DND-41 (cell line): ENCODE data around the gene INHBA.

Source experiments
- ATAC-seq: fragments of 200-7000 bp; cut with Tn5 transposase; 3 replicates; pipeline ENCODE4 v1.9.1; 2021; ENCODE audit warnings: low read depth; ENCODE audit not compliant: insufficient read depth
- DNase-seq: peaks from one replicate; pipeline ENCODE4 v3.0.0-alpha.2; 2020
- H2AFZ ChIP-seq: 2 replicates; pipeline ENCODE4 v1.6.0; 2012; ENCODE audit warnings: low read depth, low read length
- H3K27ac ChIP-seq: 2 replicates; pipeline ENCODE4 v1.5.1; 2012; ENCODE audit warnings: low read length, inconsistent platforms
- H3K27me3 ChIP-seq: fragments of 200-600 bp; sonication (generic); 2 replicates; pipeline ENCODE4 v1.6.0; 2012; ENCODE audit warnings: low read length, mild to moderate bottlenecking, inconsistent platforms; ENCODE audit not compliant: insufficient read depth, poor library complexity
- H3K36me3 ChIP-seq: 2 replicates; pipeline ENCODE4 v1.5.1; 2012; ENCODE audit warnings: low read length, inconsistent platforms; ENCODE audit not compliant: insufficient read depth
- H3K4me1 ChIP-seq: 2 replicates; pipeline ENCODE4 v1.5.1; 2012; ENCODE audit warnings: mild to moderate bottlenecking, low read length; ENCODE audit not compliant: insufficient read depth
- H3K4me2 ChIP-seq: 2 replicates; pipeline ENCODE4 v1.6.0; 2012; ENCODE audit warnings: mild to moderate bottlenecking, moderate library complexity, low read length, inconsistent platforms; ENCODE audit not compliant: insufficient read depth
- H3K4me3 ChIP-seq, 2 experiments: fragments of 200-600 bp in 1 of 2; shearing (Covaris generic) in 1 of 2; 2 replicates each; pipeline ENCODE4 v1.5.1; 2012 to 2016; ENCODE audit warnings: inconsistent platforms in 2 of 2, low read length in 2 of 2, mild to moderate bottlenecking in 2 of 2, low read depth in 1 of 2, moderate library complexity in 1 of 2
- H3K79me2 ChIP-seq: 2 replicates; pipeline ENCODE4 v1.6.0; 2012; ENCODE audit warnings: low read length, inconsistent platforms; ENCODE audit not compliant: insufficient read depth
- H3K9ac ChIP-seq: 2 replicates; pipeline ENCODE4 v1.6.0; 2012; ENCODE audit warnings: low read depth, mild to moderate bottlenecking, inconsistent platforms, low read length, moderate library complexity
- H3K9me3 ChIP-seq: 2 replicates; pipeline ENCODE4 v1.5.1; 2012; ENCODE audit warnings: low read length, moderate library complexity, mild to moderate bottlenecking, inconsistent platforms; ENCODE audit not compliant: insufficient read depth, severe bottlenecking
- H4K20me1 ChIP-seq: 2 replicates; pipeline ENCODE4 v1.6.0; 2012; ENCODE audit warnings: low read length; ENCODE audit not compliant: insufficient read depth
- EZH2 ChIP-seq: IDR thresholded peaks from 3 replicates; pipeline ENCODE4 v1.6.1; 2012; ENCODE audit warnings: borderline replicate concordance, low read depth, mild to moderate bottlenecking, moderate library complexity, low read length, inconsistent platforms; ENCODE audit not compliant: severe bottlenecking
- TF ChIP-seq, protein P1 (sequence below): IDR thresholded peaks from 2 replicates; pipeline ENCODE4 v1.5.1; 2012; ENCODE audit warnings: borderline replicate concordance, low read length, moderate library complexity, mild to moderate bottlenecking; ENCODE audit not compliant: poor library complexity, severe bottlenecking; ENCODE audit errors: extremely low read depth

Gene INHBA

DNA sequence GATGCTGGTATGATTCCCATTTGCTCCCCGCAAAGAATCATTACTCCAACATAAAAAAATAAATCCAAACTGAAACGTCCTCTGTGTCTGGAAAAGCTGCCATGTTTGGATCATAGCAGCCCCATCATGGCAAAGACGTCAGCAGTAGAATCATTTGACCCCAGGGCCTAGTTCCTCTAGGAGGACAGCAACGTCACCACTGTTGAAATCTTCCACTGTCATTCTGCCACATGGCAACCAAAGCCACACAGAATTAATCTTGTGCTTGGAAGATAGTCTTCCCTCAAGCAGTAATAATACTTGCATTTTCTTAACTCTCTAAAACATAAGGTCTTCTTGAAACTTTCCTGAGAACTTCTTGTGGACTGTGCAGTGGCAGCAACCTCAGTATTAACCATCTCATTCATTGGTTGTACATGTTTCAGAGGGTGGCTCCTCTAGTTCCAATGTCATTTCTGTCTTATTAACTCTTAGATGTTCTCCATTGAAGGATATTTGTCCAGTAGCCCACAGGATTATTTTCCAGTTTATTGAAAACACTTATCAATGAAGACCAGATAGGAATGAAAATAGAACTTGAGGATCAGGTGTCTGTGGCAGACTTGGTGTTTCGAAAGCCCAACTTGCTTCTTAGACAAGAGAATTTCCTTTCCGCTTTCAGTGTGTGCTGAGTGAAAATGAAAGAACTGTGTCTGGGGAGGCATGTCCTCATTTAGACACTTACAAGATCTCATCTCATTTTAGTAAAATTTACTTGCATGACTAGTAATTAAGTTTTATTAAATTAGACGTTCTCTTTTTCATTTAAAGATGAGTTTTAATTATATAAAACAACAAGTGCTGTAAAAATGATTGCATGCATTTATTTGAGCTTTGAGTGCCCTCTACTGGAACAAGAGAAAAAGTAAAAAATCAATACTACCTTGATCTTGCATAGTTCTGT lies 28.9 kb upstream of the INHBA start:
- no peak overlapping the region for H3K4me3 ChIP-seq
- no peak for DNase-seq

DNA sequence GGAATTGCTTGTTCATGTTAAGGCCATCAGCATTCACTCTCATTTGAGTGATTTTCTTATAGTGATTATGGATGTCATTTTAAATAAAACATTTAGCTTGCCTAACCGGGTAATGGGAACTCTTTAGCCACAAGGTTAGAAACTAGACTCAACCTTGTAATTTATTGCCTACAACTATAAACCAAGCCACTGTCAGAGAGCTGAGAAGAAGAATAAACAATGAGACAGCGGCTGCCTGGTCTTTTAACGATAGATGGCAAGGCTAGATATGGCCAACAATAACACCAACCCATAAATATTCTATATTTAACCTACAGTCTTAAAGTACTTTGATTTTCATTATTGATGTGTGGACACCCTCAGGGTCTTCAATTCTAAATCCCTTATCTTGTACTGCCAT lies 27.8 kb upstream of the INHBA start:
- no peaks in the 10 kb centered on the region for H3K36me3 ChIP-seq
- no peaks in the 10 kb centered on the region for H3K79me2 ChIP-seq
- H4K20me1 ChIP-seq: no peaks in the 10 kb centered on the region
- no peaks in the 10 kb centered on the region for H3K9me3 ChIP-seq
- TF ChIP-seq, protein P1, sequence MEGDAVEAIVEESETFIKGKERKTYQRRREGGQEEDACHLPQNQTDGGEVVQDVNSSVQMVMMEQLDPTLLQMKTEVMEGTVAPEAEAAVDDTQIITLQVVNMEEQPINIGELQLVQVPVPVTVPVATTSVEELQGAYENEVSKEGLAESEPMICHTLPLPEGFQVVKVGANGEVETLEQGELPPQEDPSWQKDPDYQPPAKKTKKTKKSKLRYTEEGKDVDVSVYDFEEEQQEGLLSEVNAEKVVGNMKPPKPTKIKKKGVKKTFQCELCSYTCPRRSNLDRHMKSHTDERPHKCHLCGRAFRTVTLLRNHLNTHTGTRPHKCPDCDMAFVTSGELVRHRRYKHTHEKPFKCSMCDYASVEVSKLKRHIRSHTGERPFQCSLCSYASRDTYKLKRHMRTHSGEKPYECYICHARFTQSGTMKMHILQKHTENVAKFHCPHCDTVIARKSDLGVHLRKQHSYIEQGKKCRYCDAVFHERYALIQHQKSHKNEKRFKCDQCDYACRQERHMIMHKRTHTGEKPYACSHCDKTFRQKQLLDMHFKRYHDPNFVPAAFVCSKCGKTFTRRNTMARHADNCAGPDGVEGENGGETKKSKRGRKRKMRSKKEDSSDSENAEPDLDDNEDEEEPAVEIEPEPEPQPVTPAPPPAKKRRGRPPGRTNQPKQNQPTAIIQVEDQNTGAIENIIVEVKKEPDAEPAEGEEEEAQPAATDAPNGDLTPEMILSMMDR: no peak
- no peak for TF ChIP-seq EZH2
- no peak for DNase-seq
- no peaks in the 10 kb centered on the region for H3K27me3 ChIP-seq
- no peak overlapping the region for H3K27ac ChIP-seq
- ATAC-seq: no peak
- no peak overlapping the region for H3K9ac ChIP-seq
- H2AFZ ChIP-seq: no peak overlapping the region
- no peak overlapping the region for H3K4me2 ChIP-seq
- H3K4me3 ChIP-seq: no peak overlapping the region
- no peaks in the 10 kb centered on the region for H3K4me1 ChIP-seq

More for the DNA sequence above, 28.9 kb upstream of the INHBA start:
- Histone ChIP-seq H3K9ac (no peak overlapping the region), H3K9me3 (no peaks in the 10 kb centered on the region), H3K36me3 (no peaks in the 10 kb centered on the region), H3K27me3 (no peaks in the 10 kb centered on the region), H4K20me1 (no peaks in the 10 kb centered on the region), H3K27ac (no peak overlapping the region), H3K4me1 (no peaks in the 10 kb centered on the region), H2AFZ (no peak overlapping the region), H3K79me2 (no peaks in the 10 kb centered on the region), H3K4me2 (no peak overlapping the region)
- ATAC-seq: no peak
- TF ChIP-seq, protein P1: peak; percentile 45
- no peak for TF ChIP-seq EZH2

DNA sequence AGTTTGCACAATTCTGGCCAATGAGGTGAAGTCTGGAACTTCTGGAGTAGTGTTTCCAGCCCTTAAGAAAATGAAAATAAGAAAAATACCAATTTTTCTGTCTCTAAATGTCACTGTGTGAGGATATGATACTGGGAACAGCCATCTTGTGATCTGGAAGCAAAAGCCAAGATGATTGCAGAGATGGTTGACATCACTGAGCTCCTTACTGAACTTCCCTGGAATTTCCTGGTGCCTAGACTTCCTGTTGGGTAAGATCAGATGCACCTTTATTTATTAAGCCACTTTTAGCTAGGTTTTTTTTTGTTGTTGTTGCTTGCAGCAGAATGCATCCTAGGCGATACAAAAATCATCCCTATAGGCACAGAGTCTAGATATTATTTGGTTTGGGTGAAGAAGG lies 27.3 kb upstream of the INHBA start:
- Histone ChIP-seq H3K79me2 (no peaks in the 10 kb centered on the region), H3K4me1 (no peaks in the 10 kb centered on the region), H4K20me1 (no peaks in the 10 kb centered on the region), H3K4me2 (no peak overlapping the region), H3K9me3 (no peaks in the 10 kb centered on the region), H3K9ac (no peak overlapping the region), H2AFZ (no peak overlapping the region), H3K4me3 (no peak overlapping the region), H3K36me3 (no peaks in the 10 kb centered on the region), H3K27ac (no peak overlapping the region), H3K27me3 (no peaks in the 10 kb centered on the region)
- no peak for DNase-seq
- TF ChIP-seq EZH2: no peak
- no peak for ATAC-seq

DNA sequence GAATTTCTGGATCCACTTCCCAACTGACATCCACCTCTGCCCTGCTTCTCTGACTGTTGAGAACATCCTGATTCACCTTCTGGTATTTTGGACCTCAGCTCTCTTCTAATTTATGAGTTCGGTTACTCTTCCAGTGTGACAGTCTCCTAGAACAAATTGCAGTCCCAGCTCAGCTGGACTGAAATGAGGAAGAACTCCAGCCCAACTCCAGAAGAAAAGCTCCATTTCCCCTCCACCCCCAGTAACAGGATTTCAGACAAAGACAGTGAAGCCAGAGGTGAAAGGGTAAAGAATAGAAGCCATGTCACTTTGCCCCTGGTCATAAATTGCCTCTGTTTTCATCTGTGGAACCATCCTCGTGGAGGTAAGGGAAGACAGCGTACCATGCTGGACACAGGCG lies 26.2 kb upstream of the INHBA start:
- DNase-seq: no peak
- Histone ChIP-seq H2AFZ (no peak overlapping the region), H3K4me3 (no peak overlapping the region), H4K20me1 (no peaks in the 10 kb centered on the region), H3K27ac (no peak overlapping the region), H3K9me3 (no peaks in the 10 kb centered on the region), H3K36me3 (no peaks in the 10 kb centered on the region), H3K79me2 (no peaks in the 10 kb centered on the region), H3K4me1 (no peaks in the 10 kb centered on the region), H3K27me3 (no peaks in the 10 kb centered on the region), H3K4me2 (no peak overlapping the region), H3K9ac (no peak overlapping the region)
- ATAC-seq: no peak
- TF ChIP-seq, protein P1: no peak
